GM10266 (cell line): ENCODE data around the gene TPCN1.

Experiments used
- DNase-seq: peaks from one replicate; pipeline ENCODE4 v3.0.0; 2012; ENCODE audit errors: extremely low spot score
- CTCF ChIP-seq: IDR thresholded peaks from 2 replicates; pipeline ENCODE4 v1.5.1; 2012; ENCODE audit warnings: mild to moderate bottlenecking, low read depth; ENCODE audit not compliant: control insufficient read depth, insufficient read depth; ENCODE audit errors: missing control alignments

The TPCN1 gene

GRCh38 chr12:113296557-113297213 is 75.4 kb downstream of the TPCN1 start:
- no peak for TF ChIP-seq CTCF
- DNase-seq: no peak

GRCh38 chr12:113297214-113297587 is 75.9 kb downstream of the TPCN1 start:
- DNase-seq: no peak
- TF ChIP-seq CTCF: no peak

GRCh38 chr12:113297621-113298471 is 76.6 kb downstream of the TPCN1 start:
- no peak for TF ChIP-seq CTCF
- DNase-seq: no peak

- TF ChIP-seq CTCF: no peak
Measured at GRCh38 chr12:113298472-113298817, 77.2 kb downstream of the TPCN1 start.

GRCh38 chr12:113298861-113299545 is 77.7 kb downstream of the TPCN1 start:
- DNase-seq: no peak
- TF ChIP-seq CTCF: no peak

More at GRCh38 chr12:113298472-113298817, 77.2 kb downstream of the TPCN1 start:
- DNase-seq: no peak

GRCh38 chr12:113299619-113300237 is 78.5 kb downstream of the TPCN1 start:
- DNase-seq: no peak
- TF ChIP-seq CTCF: no peak
